Measurements from ENCODE around the gene TMEM45B. TPM values are rescaled to one million over a fixed set of nuclear protein-coding genes. Genes with fewer than 3 reads are reported as not detected.

TMEM45B gene
- polyA plus RNA-seq, 1 donor from 2014 or later = not detected

DNA sequence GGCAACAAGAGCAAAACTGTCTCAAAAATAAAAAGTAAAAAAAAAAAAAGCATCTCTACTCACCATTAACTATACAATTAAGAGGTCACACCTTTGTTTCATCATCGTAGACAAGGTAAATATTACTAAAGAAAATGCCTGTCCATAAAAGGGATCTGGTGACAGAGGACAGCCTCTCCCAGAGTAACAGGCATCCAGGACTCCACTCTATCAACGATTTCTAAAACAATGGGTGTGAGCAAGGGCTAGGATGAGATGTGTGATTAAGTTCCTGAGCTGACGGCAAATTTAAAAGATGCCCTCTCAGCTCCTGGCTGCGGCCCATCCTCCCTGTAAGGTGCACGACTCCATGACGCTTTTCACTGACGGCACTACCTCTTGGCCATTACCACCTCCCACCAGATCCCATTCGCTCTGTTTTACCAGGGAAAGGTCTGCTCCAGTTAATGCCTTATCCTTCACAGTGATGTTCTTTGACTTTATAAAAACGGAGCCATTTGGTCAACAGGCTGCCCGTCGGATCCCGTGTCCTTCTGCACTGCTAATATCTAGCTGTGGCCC is 2.3 kb upstream of the TMEM45B start:
- H3K4me2 ChIP-seq (ENCODE audit: low read length) = no peak overlapping the region
- H3F3A ChIP-seq (ENCODE audit: insufficient read depth, low read length, poor library complexity, severe bottlenecking) = no peaks in the 10 kb centered on the region
- H3K9me3 ChIP-seq (ENCODE audit: low read length) = no peaks in the 10 kb centered on the region
- H2AFZ ChIP-seq (ENCODE audit: low read depth, low read length) = no peak overlapping the region
- no peak for TF ChIP-seq CTCF (IDR thresholded peaks at IDR 0.05; ENCODE audit: poor library complexity, severe bottlenecking)
- TF ChIP-seq, protein P1, sequence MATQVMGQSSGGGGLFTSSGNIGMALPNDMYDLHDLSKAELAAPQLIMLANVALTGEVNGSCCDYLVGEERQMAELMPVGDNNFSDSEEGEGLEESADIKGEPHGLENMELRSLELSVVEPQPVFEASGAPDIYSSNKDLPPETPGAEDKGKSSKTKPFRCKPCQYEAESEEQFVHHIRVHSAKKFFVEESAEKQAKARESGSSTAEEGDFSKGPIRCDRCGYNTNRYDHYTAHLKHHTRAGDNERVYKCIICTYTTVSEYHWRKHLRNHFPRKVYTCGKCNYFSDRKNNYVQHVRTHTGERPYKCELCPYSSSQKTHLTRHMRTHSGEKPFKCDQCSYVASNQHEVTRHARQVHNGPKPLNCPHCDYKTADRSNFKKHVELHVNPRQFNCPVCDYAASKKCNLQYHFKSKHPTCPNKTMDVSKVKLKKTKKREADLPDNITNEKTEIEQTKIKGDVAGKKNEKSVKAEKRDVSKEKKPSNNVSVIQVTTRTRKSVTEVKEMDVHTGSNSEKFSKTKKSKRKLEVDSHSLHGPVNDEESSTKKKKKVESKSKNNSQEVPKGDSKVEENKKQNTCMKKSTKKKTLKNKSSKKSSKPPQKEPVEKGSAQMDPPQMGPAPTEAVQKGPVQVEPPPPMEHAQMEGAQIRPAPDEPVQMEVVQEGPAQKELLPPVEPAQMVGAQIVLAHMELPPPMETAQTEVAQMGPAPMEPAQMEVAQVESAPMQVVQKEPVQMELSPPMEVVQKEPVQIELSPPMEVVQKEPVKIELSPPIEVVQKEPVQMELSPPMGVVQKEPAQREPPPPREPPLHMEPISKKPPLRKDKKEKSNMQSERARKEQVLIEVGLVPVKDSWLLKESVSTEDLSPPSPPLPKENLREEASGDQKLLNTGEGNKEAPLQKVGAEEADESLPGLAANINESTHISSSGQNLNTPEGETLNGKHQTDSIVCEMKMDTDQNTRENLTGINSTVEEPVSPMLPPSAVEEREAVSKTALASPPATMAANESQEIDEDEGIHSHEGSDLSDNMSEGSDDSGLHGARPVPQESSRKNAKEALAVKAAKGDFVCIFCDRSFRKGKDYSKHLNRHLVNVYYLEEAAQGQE (IDR thresholded peaks at IDR 0.05; ENCODE audit: borderline replicate concordance) = no peak
- no peak for TF ChIP-seq SMC3 (conservative IDR thresholded peaks at IDR 0.05; ENCODE audit: poor library complexity)
- TF ChIP-seq EZH2 (IDR thresholded peaks at IDR 0.05; ENCODE audit: borderline replicate concordance, insufficient read depth, low read length, poor library complexity, severe bottlenecking) = no peak
- TF ChIP-seq MXI1 (conservative IDR thresholded peaks at IDR 0.05; ENCODE audit: poor library complexity, severe bottlenecking) = no peak
- no peak for TF ChIP-seq EP300 (conservative IDR thresholded peaks at IDR 0.05; ENCODE audit: poor library complexity, severe bottlenecking)
- no peak for TF ChIP-seq RAD21 (conservative IDR thresholded peaks at IDR 0.05)
- TF ChIP-seq POLR2AphosphoS5 (IDR thresholded peaks at IDR 0.05) = no peak
- no peak for TF ChIP-seq TAF1 (IDR thresholded peaks at IDR 0.05; ENCODE audit: low read depth)
- no peaks in the 10 kb centered on the region for H4K20me1 ChIP-seq (ENCODE audit: insufficient read depth)
- H3K4me3 ChIP-seq (ENCODE audit: low read length) = no peak overlapping the region
- H3K9me2 ChIP-seq (ENCODE audit: insufficient read depth, low read length) = no peaks in the 10 kb centered on the region
- no peak overlapping the region for H3K27ac ChIP-seq (ENCODE audit: low read length)
- no peaks in the 10 kb centered on the region for H3K79me2 ChIP-seq (replicated peaks; ENCODE audit: insufficient read depth, low read length)
- no peaks in the 10 kb centered on the region for H3K36me3 ChIP-seq (ENCODE audit: insufficient read depth, low read length)
- H3K9ac ChIP-seq (ENCODE audit: low read length) = no peak overlapping the region
- H3K27me3 ChIP-seq (ENCODE audit: insufficient read depth, low read depth, low read length) = peaks cover 25% of the 10 kb centered on the region

DNA sequence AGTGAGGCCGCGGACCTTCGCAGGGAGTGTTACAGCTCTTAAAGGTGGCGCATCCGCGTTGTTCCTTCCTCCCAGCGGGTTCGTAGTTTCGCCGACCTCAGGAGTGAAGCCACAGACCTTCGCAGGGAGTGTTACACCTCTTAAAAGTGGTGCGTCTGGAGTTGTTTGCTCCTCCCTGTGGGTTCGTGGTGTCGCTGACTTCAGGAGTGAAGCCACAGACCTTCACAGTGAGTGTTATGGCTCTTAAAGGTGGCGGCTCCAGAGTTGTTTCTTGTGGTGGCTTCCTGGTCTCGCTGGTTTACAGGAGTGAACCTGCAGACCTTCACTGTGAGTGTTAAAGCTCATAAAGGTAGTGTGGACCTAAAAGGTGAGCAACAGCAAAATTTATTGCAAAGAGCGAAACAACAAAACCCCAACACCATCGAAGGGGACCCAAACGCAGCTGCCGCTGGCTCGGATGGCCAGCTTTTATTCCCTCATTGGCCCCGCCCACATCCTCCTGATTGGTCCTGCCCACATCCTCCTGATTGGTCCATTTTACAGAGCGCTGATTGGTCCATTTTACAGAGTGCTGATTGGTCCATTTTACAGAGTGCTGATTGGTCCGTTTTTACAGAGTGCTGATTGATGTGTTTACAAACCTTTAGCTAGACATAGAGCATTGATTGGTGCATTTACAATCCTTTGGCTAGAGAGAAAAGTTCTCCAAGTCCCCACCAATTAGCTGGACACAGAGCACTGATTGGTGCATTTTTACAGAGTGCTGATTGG is 1.2 kb upstream of the TMEM45B start:
- no peak overlapping the region for H2AFZ ChIP-seq (ENCODE audit: low read depth, low read length)
- H4K20me1 ChIP-seq (ENCODE audit: insufficient read depth) = no peaks in the 10 kb centered on the region
- no peaks in the 10 kb centered on the region for H3K9me2 ChIP-seq (ENCODE audit: insufficient read depth, low read length)
- H3K27ac ChIP-seq (ENCODE audit: low read length) = no peak overlapping the region
- TF ChIP-seq EZH2 (IDR thresholded peaks at IDR 0.05; ENCODE audit: borderline replicate concordance, insufficient read depth, low read length, poor library complexity, severe bottlenecking) = no peak
- TF ChIP-seq SMC3 (conservative IDR thresholded peaks at IDR 0.05; ENCODE audit: poor library complexity) = no peak
- no peak for TF ChIP-seq TAF1 (IDR thresholded peaks at IDR 0.05; ENCODE audit: low read depth)
- TF ChIP-seq, protein P1 (IDR thresholded peaks at IDR 0.05; ENCODE audit: borderline replicate concordance) = no peak
- TF ChIP-seq RAD21 (conservative IDR thresholded peaks at IDR 0.05) = no peak
- TF ChIP-seq EP300 (conservative IDR thresholded peaks at IDR 0.05; ENCODE audit: poor library complexity, severe bottlenecking) = no peak
- TF ChIP-seq MXI1 (conservative IDR thresholded peaks at IDR 0.05; ENCODE audit: poor library complexity, severe bottlenecking) = no peak
- no peak for TF ChIP-seq CTCF (IDR thresholded peaks at IDR 0.05; ENCODE audit: poor library complexity, severe bottlenecking)
- no peak for TF ChIP-seq POLR2AphosphoS5 (IDR thresholded peaks at IDR 0.05)
- H3F3A ChIP-seq (ENCODE audit: insufficient read depth, low read length, poor library complexity, severe bottlenecking) = no peaks in the 10 kb centered on the region
- H3K36me3 ChIP-seq (ENCODE audit: insufficient read depth, low read length) = no peaks in the 10 kb centered on the region
- no peak overlapping the region for H3K9ac ChIP-seq (ENCODE audit: low read length)
- H3K79me2 ChIP-seq (replicated peaks; ENCODE audit: insufficient read depth, low read length) = no peaks in the 10 kb centered on the region
- no peak overlapping the region for H3K4me3 ChIP-seq (ENCODE audit: low read length)
- H3K4me2 ChIP-seq (ENCODE audit: low read length) = no peak overlapping the region
- H3K9me3 ChIP-seq (ENCODE audit: low read length) = no peaks in the 10 kb centered on the region
- H3K27me3 ChIP-seq (ENCODE audit: insufficient read depth, low read depth, low read length) = peaks cover 25% of the 10 kb centered on the region
